ELR (cell line): ENCODE measurements around the gene OR52E1.

ENCODE experiments used
- DNase-seq: peaks from one replicate; pipeline ENCODE4 v3.0.0-alpha.2; 2015; ENCODE audit warnings: low read depth

The OR52E1 gene

GRCh38 chr11:5117588-5117987 is 48.2 kb downstream of the OR52E1 start:
- DNase-seq = no peak

GRCh38 chr11:5118893-5119292 is 49.5 kb downstream of the OR52E1 start:
- DNase-seq = no peak
